HG02981 (cell line): ENCODE measurements around the gene FAM177A1.
"Not testable (repeated sequence)": the region's sequence is repeated elsewhere in the genome, so short reads cannot be mapped to it uniquely, and the experiment has no call there.

ENCODE experiments used
- ATAC-seq: cut with Tn5 transposase; IDR thresholded peaks from one replicate; pipeline ENCODE4 v1.9.1; 2021; ENCODE audit warnings: mild to moderate bottlenecking, moderate library complexity; ENCODE audit not compliant: unreplicated experiment

FAM177A1 gene, protein sequence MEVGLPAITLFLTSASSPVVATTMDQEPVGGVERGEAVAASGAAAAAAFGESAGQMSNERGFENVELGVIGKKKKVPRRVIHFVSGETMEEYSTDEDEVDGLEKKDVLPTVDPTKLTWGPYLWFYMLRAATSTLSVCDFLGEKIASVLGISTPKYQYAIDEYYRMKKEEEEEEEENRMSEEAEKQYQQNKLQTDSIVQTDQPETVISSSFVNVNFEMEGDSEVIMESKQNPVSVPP

DNA sequence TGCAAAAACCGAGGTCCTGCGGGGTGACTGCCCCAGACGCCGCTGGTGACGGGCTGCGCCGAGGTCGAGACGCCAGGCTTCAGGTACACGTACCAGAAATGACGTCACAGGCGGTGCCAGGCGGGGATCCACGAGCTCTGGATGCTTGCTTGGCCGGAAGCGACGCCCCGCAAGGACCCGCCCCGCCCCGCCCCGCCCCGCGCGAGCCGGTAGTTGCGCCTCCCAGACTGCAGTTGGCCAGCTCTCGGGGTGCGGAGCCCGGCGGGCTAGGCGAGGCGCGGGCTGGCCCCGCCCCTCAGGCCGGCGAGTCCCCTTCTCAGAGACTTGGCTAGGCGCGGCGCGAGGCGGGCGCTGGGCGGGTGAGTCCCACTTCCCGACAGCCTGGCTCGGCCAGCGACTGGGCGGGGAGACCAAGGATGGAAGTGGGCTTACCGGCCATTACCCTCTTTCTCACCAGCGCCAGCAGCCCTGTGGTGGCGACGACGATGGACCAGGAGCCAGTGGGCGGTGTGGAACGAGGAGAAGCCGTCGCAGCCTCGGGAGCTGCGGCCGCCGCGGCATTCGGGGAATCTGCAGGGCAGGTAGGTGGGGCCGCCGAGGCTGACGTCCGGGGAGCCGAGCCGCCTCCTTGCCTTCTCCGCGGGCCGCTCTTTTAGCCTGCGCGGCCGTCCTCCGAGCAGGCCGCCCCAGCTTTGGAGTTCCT is at the start of gene FAM177A1:
Gene FAM177A1, plus strand, starts transcription at position 225 of the 703 bp plus-strand sequence. Its CDS starts 192 bp downstream, at position 417.
- ATAC-seq = peak; percentile 93

DNA sequence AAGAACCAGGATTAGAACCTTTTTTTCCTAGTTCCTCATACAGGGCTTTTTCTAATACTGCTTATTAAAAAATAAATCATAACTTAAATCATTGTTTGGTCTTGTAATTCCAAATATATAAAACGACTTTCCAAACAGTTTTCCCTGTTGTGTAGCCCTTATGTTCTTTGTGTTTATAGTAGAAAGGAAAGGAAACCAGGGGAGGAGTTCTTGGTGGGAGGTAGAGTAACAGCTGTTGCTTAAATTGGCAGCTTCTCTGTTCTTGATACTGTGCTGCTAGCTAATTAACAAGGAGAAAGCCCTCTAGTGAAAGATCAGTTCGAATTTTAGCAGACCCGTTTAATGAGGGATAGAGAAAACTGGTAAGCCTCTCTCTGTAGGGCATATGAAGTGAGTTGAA is 48.3 kb upstream of the FAM177A1 start:
- no peak for ATAC-seq

DNA sequence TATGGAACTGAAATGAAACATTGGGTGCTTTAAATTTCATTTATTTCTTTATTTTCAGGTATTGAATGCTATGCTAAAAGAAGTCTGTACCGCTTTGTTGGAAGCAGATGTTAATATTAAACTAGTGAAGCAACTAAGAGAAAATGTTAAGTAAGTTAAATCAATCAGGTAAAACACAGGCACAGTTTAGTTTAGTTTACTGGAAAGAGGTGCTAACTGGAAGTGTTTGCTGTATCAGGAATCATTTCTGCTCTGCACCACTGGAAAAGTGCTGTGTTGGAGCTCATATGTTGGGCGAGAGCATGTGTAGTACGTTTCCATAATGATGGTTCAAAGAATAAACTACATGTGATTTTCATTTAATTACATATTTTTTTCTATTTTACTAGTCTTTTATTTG is 46.6 kb upstream of the FAM177A1 start:
- ATAC-seq = no peak

DNA sequence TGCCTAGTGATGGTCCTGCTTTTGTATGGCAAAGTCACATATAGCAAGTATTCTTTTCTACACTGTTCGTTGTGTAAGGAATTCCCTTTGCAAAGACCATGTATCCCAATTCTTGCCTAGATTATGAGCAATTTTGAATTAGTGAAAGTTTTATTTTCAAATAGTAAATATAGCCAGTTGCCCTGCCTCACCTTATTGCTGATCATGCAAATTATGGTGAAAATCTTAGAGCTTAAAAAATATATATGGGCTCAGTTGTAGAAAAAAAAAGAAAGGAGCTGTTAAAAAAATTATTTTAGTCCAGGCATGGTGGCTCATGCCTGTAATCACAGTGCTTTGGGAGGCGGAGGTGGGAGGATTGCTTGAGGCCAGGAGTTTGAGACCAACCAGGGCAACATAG is 44.5 kb upstream of the FAM177A1 start:
- no peak for ATAC-seq

DNA sequence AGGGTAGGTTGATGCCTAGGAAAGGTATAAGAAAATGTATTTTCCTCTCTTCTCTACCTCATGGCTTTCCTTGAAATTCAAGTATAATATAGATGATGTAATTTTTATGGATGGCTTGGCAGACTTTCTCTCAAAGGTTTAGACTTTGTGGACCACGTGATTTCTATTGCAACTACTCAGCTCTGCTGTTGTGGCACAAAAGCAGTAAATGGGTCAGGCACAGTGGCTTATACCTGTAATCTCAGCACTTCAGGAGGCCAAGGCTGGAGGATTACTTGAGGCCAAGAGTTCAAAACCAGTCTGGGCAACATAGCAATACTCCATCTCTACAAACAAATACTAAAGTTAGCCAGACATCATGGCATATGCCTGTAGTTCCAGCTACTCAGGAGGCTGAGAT is 41.2 kb upstream of the FAM177A1 start:
- no peak for ATAC-seq

DNA sequence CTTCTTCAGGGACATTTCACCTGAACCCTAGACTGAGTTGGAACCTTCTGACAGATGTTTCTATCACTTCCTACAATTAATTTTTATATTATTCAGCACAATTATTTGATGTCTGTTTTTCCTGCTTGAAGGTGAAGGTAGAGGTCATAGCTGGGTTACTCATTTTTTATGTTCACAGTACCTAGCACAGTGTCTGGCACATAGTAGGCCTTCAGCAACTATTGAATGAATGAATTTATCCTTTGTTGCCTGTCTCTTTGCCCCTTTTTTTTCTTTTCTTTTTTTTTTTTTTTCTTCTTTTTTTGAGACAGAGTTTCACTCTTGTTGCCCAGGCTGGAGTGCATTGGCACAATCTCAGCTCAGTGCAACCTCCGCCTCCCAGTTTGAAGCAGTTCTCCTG is 29.5 kb upstream of the FAM177A1 start:
- ATAC-seq = no peak

DNA sequence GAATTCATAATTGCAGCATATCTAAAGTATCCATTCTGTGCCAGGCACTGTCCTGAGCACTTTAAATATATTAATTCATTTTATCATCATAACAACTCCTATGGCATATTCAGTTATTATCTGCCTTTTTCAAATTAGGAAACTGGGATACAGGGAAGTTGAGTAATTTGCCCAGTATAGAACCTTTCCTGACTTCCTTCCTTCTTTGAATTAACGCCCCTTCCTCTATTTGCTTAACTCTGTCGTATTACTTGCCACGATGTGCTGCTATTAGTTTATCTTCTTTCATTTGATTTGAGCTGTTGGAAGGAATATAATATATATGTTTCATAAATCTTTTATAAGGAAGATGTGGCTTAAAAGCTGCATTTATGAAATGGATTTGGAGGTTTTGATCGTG is 25.4 kb upstream of the FAM177A1 start:
- no peak for ATAC-seq

DNA sequence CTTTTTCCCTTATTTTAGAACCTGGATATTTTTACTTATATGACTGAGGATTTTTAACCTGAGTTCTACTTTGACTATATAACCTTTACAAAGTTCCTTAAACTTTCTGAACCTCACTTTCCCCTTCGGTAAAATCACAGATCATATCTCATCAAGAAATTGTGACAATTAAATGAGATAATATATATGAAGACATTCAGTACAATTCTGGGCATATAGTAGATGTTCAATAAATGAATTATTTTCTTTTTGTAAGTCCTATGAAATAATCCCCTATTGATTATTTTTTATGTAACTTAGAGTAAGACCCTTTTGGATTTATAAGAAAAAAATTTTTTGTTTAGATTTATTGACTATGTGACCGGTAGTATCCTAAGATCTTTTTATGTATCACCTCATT is 17.6 kb upstream of the FAM177A1 start:
- ATAC-seq = no peak

DNA sequence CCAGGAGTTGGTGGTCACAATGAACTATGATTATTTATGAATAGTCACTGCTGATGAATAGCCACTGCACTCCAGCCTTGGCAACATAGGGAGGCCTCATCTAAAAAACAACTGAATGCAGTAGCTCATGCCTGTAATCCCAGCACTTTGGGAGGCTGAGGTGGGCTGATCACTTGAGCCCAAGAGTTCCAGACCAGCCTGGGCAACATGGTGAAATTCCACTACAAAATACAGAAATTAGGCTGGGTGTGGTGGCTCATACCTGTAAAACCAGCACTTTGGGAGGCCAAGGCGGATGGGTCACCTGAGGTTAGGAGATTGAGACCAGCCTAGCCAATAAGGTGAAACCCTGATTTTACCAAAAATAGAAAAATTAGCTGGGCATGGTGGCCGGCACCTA is 13.5 kb upstream of the FAM177A1 start:
- no peak for ATAC-seq

DNA sequence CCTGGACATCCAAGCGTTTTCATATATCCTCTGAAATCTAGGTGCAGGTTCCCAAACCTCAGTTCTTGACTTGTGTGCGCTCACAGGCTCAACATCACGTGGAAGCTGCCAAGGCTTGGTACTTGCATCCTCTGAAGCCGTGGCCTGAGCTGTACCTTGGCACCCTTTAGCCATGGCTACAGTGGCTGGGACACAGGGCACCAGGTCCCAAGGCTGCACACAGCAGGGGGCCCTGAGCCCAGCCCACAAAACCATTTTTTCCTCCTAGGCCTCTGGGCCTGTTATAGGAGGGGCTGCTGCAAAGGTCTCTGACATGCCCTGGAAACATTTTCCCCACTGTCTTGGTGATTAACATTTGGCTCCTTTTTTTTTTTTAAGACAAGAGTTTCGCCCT is 11.6 kb upstream of the FAM177A1 start:
- no peak for ATAC-seq

DNA sequence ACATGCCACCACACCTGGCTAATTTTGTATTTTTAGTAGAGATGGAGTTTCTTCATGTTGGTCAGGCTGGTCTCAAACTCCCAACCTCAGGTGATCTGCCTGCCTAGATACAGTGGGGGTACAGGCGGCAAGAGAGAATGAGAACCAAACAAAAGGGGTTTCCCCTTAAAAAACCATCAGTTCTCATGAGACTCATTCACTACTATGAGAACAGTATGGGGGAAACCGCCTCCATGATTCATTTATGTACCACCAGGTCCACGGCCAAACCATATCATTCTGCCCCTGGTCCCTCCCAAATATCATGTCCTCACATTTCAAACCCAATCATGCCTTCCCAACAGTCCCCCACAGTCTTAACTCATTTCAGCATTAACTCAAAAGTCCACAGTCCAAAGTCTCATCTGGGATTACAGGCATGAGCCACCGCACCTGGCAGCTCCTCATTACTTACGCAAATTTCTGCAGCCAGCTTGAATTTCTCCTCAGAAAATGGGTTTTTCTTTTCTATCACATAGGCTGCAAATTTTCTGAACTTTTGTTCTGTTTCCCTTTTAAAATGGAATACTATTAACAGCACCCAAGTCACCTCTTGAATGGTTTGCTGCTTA is 11.0 kb upstream of the FAM177A1 start:
- ATAC-seq = not testable (repeated sequence)

DNA sequence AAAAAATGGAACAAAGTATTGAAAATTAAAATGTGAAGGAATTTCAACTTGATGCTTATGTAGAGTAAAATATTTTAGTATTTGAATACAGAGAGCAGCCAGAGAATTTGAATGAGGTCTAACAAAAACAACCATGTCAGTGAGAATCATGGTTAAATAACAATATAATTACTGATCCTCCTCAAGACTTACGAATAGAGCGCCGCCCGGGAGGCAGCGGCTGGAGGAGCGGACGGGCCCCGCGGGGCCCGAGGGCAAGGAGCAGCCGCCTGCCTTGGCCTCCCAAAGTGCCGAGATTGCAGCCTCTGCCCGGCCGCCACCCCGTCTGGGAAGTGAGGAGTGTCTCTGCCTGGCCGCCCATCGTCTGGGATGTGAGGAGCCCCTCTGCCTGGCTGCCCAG is 7.8 kb upstream of the FAM177A1 start:
- not testable (repeated sequence) for ATAC-seq

DNA sequence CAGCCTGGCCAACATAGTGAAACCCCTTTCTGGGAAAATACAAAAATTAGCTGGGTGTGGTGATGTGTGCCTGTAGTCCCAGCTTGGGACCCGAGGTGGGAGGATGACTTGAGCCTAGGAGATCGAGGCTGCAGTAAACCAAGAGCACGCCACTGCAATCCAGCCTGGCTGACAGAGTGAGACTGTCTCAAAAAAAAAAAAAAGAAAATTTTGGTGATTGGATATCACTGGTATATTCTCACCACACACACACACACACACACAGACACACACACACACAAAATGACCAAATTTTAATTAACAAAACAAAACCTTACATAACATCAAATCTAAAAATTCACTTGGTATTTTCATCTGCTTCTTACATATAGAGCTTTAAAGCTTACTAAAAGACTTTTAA is 3.4 kb upstream of the FAM177A1 start:
- ATAC-seq = no peak

DNA sequence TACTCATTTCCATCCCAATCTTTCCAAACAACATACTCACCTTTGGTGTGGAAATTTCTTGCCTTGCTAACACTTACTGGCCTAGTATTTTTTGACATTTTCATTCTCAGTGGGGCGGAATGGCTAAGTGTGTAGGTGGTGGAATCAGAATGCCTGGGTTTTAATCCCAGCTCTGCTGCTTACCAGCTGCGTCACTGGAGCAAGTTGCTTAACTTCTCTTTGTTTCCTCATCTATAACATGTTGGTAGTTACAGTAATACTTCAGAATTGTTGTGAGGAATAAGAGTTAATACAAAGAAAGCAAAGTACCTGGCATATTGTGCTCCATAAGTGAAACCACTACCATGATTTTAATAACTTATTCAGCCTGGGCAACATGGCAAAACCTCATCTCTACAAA is 3.0 kb upstream of the FAM177A1 start:
- ATAC-seq = no peak

DNA sequence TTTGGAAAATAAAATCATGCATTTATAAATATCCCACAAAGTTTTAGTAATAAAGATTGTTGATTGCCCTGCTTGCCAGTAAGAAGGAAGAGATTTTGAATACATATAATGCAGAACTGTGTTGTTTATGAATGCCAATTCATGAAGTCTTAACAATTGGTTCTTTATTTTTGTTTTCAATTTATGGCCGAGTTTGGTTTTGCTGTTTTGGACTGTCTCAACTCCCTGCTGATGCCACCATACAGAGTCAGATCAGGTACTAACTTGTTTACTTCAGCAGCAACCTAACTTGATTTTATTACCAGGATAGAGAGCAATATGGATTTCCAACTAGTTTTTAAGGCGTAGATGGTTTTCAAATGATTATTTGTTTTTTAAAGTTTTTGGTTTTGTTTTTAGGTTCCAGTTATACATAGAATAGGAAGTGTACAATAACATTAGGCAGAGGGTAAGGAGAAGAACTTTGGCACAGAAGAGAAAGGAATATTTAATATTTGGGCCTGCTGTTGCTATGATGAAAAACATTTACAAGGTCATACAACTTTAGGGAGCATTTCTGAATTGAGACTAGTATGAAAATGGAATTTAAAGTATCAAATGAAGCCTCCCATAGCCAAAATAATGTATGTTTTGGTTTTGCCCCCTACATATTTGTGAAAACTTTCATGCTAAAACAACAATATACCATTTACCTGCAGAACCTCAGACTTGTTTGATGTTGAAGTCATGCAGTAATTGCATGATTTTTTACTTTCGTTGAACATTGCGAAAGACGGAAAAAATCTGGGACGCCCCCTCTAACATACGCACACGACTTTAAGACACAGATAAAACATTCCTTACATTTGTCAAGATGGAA is 904 bp upstream of the FAM177A1 start:
- ATAC-seq = no peak

DNA sequence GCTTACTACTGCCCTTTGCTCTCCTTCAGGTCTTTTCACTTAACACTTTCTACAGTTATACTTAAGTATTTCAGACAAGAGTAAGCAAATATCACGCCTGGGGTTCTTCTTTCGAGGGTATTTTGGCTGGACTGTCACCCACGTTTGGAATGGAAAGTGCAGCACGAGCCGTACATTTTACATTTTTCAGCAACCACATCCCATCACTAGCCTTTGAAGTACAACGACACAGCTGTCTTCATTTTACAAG is 349 bp upstream of the FAM177A1 start:
- ATAC-seq = no peak

DNA sequence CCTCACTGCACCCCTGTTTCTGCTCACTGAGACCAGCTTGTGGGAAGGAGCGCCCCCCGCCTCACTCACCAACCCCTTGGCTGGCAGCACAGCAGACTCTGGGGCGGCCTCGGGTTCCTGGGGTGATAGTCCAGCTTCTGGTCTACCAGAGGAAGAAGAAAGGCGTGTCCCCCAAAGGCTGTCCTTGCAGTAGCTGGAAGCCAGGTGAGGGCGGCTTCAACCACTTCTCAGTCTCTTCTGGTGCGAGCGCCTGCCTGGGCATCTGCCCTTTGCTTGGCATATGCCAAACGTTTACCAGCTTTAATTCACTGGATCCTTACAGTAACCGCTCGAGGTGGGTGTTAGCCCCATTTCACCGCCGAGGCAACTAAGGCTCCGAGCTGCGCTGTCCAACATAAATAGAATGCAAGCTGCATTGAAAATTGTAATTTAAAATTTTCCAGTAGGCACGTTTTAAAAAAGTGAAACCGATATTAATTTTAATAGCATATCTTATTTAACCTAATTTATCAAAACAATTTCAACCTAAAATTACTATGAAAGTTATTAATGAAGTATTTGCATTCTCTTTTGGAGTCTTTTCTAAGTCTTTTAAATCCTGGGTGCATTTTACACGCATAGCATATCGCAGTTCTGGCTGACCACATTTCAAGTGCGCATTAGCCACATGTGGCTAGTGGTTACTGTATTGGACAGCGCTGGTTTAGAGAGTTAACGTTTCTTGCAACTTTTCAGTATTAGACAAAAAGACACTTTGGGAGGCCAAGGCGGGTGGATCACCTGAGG is 872 bp downstream of the FAM177A1 start:
- ATAC-seq = peak; percentile 20

DNA sequence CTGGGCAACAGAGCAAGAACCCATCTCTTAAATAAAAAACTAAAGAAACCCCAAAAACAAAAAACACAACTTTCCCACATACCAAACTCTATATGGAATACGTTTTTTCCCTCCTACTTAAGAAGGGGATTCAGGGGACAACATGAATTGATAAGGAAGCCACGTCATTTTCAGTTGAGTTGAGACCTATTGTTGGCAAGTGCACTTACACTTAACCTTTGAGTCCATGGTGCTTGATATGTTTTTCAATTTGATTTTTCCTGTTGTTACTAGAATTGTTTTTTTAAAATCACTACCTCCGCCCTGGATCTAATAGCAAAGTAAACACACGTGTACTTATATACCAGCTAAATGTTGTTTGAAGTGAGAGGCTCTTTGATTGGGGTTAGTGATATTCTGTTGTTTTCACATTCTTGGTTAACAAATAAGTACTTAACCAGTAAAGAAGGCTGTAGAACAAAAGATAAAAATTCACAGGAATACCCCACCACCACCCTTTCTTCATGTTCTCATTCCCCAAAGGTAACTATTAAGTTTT is 2.0 kb downstream of the FAM177A1 start:
- ATAC-seq = no peak

DNA sequence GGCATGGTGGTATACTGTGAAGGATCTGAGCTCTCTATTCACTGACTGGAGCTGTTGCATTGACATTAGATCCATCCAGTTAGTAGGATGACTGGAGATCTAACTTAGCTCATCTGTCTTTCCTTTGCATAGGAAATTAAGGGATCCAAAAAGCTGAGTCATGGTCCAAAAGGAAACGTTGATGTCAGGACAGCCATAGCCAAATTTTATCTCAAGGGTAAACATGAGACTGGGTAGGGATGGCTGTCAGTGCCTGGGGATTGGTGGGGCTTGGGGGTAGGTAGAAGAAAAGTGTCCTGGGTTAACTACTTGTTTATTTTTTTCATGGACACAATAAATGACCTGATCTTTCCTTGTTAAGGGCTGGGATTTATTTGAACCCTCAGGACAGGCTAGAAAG is 4.6 kb downstream of the FAM177A1 start:
- no peak for ATAC-seq

DNA sequence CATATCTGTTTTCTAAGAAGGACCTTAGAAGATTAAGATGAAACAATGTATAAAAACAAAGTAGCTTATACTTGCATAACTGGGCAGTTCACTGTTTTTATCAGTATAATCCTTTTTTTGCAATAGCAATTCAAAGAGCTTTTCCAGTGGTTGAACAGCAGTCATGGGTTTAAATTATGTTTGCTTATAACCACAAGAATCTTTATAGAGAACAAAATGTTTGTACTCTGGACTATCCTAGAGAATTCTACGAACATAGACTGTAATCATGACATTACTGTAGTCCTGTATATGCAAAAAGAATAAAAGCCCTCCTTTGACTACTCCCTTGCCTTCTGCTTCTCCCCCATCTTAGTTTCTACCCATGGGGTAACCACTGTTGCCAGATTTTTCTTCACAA is 5.7 kb downstream of the FAM177A1 start:
- no peak for ATAC-seq

DNA sequence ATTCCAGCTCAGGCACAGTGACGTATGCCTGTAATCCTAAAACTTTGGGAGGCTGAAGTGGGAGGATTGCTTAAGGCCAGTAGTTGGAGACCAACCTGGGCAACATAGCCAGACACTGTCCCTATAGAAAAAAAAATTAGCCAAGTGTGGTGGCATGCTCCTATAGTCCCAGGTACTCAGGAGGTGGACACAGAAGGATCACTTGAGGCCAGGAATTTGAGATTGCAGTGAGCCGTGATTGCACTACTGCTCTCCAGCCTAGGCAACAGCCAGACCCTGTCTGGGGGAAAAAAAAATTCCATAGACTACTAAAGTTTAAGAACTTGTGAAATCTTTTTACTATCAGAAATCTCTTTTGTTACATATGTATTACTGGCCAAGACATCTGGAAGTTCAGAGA is 6.6 kb downstream of the FAM177A1 start:
- no peak for ATAC-seq
